H1 (cell line): ENCODE measurements around the gene LDHB. TPM values are rescaled to one million over a fixed set of nuclear protein-coding genes. Genes with fewer than 3 reads are reported as not detected.

Source experiments
- CTCF ChIA-PET: fragments of 300-600 bp; sonication (Branson Sonifier 250); formaldehyde crosslinking; loops from one replicate; lab custom pipeline; 2021; ENCODE audit not compliant: partially characterized antibody; lab: Charles Lee
- POLR2A ChIA-PET: fragments of 300-600 bp; sonication (Branson Sonifier 250); formaldehyde crosslinking; loops from one replicate; lab custom pipeline; 2021; ENCODE audit warnings: inconsistent platforms; ENCODE audit not compliant: partially characterized antibody; lab: Charles Lee
- DNase-seq, 2 experiments: peaks; one replicate each; pipeline versions ENCODE4 v3.0.0 to v3.0.0-alpha.2; 2010 to 2022; ENCODE audit warnings: low spot score in 2 of 2, low read depth in 1 of 2, mixed read lengths in 1 of 2
- FAIRE-seq: peaks from 2 replicates; lab custom pipeline; 2011; peaks lifted over from hg19 to GRCh38; lab: Jason Lieb, UNC
- H2AFZ ChIP-seq: 2 replicates; pipeline ENCODE4 v1.8.1; 2012; ENCODE audit warnings: low read length, inconsistent platforms
- H2AK5ac ChIP-seq: 2 replicates; pipeline ENCODE4 v1.6.1; 2013; ENCODE audit warnings: low read depth, low read length
- H2BK120ac ChIP-seq: replicated peaks from 2 replicates; pipeline ENCODE3; 2013; ENCODE audit warnings: low read depth, low read length, inconsistent platforms
- H2BK12ac ChIP-seq: 2 replicates; pipeline ENCODE4 v1.6.1; 2013; ENCODE audit warnings: low read depth, low read length
- H2BK15ac ChIP-seq: 2 replicates; pipeline ENCODE4 v1.6.1; 2013; ENCODE audit warnings: low read length
- H2BK20ac ChIP-seq: 2 replicates; pipeline ENCODE4 v1.6.1; 2013; ENCODE audit warnings: low read length
- H2BK5ac ChIP-seq: 2 replicates; pipeline ENCODE4 v1.6.1; 2013; ENCODE audit warnings: low read depth, low read length
- H3K14ac ChIP-seq: 2 replicates; pipeline ENCODE4 v1.6.1; 2013; ENCODE audit warnings: inconsistent platforms; ENCODE audit not compliant: insufficient read length
- H3K18ac ChIP-seq: 2 replicates; pipeline ENCODE4 v1.6.1; 2013; ENCODE audit warnings: low read length; ENCODE audit errors: extremely low read depth
- H3K23ac ChIP-seq: 2 replicates; pipeline ENCODE4 v1.6.1; 2013; ENCODE audit warnings: inconsistent platforms; ENCODE audit not compliant: insufficient read length
- H3K23me2 ChIP-seq: 2 replicates; pipeline ENCODE4 v1.6.1; 2013; ENCODE audit warnings: low read depth, low read length
- H3K27ac ChIP-seq: 2 replicates; pipeline ENCODE4 v1.6.1; 2011; ENCODE audit warnings: low read depth, low read length, inconsistent platforms
- H3K27me3 ChIP-seq, 4 experiments: replicated peaks in 1 of 4; 1 replicate in 1 of 4; 2 replicates in 3 of 4; pipeline versions ENCODE4 v1.6.1 to v1.8.1; 2011 to 2013; ENCODE audit warnings: low read length in 3 of 4, mild to moderate bottlenecking in 3 of 4, inconsistent platforms in 2 of 4, mixed read lengths in 2 of 4, moderate library complexity in 1 of 4; ENCODE audit not compliant: control insufficient read depth in 3 of 4, insufficient read depth in 3 of 4; ENCODE audit errors: extremely low read depth in 1 of 4
- H3K36me3 ChIP-seq, 4 experiments: 2 replicates each; pipeline versions ENCODE4 v1.6.1 to v1.8.1; 2011 to 2013; ENCODE audit warnings: mild to moderate bottlenecking in 4 of 4, low read length in 3 of 4, moderate library complexity in 2 of 4, control low read depth in 1 of 4, inconsistent platforms in 1 of 4; ENCODE audit not compliant: insufficient read depth in 4 of 4, control insufficient read depth in 2 of 4
- H3K4ac ChIP-seq: replicated peaks from 2 replicates; pipeline ENCODE3; 2013; ENCODE audit warnings: low read length, low read depth, mixed read lengths, inconsistent platforms; ENCODE audit not compliant: insufficient read length
- H3K4me1 ChIP-seq, 4 experiments: replicated peaks in 1 of 4; 1 replicate in 1 of 4; 2 replicates in 3 of 4; pipeline versions ENCODE4 v1.6.1 to v1.8.1; 2011 to 2013; ENCODE audit warnings: low read length in 3 of 4, inconsistent platforms in 2 of 4, mixed read lengths in 1 of 4; ENCODE audit not compliant: insufficient read depth in 4 of 4, control insufficient read depth in 3 of 4
- H3K4me2 ChIP-seq, 2 experiments: 2 replicates each; pipeline versions ENCODE4 v1.6.1 to v1.8.1; 2011 to 2013; ENCODE audit warnings: low read depth in 2 of 2, low read length in 2 of 2, control low read depth in 1 of 2, inconsistent platforms in 1 of 2, mild to moderate bottlenecking in 1 of 2; ENCODE audit not compliant: insufficient read depth in 1 of 2
- H3K4me3 ChIP-seq, 4 experiments: fragments of 200-600, 300-600 bp in 1 of 4; sonication (generic), shearing (Covaris generic), sonication (Bioruptor Twin) in 1 of 4; 2 replicates each; pipeline versions ENCODE4 v1.5.1 to v1.8.1; 2011 to 2016; ENCODE audit warnings: low read length in 4 of 4, low read depth in 3 of 4, control low read depth in 2 of 4, inconsistent platforms in 2 of 4, mild to moderate bottlenecking in 2 of 4, mixed read lengths in 1 of 4, moderate library complexity in 1 of 4; ENCODE audit not compliant: insufficient read depth in 2 of 4; ENCODE audit errors: extremely low read depth in 1 of 4
- H3K56ac ChIP-seq: replicated peaks from 2 replicates; pipeline ENCODE3; 2013; ENCODE audit warnings: low read depth, mild to moderate bottlenecking, mixed read lengths, low read length, inconsistent platforms; ENCODE audit not compliant: insufficient read length
- H3K79me1 ChIP-seq: 2 replicates; pipeline ENCODE4 v1.6.1; 2013; ENCODE audit warnings: low read depth, low read length, control low read depth
- H3K79me2 ChIP-seq, 2 experiments: 2 replicates each; pipeline versions ENCODE4 v1.6.1 to v1.8.1; 2012 to 2013; ENCODE audit warnings: low read length in 2 of 2, mild to moderate bottlenecking in 2 of 2, inconsistent platforms in 1 of 2; ENCODE audit not compliant: insufficient read depth in 2 of 2, control insufficient read depth in 1 of 2
- H3K9ac ChIP-seq, 4 experiments: replicated peaks in 1 of 4; 1 replicate in 1 of 4; 2 replicates in 3 of 4; pipeline versions ENCODE4 v1.6.1 to v1.8.1; 2011 to 2013; ENCODE audit warnings: low read depth in 3 of 4, low read length in 3 of 4, control low read depth in 2 of 4, mild to moderate bottlenecking in 2 of 4, moderate library complexity in 2 of 4, inconsistent platforms in 1 of 4; ENCODE audit errors: extremely low read depth in 1 of 4
- H3K9me3 ChIP-seq, 2 experiments: 2 replicates each; pipeline versions ENCODE4 v1.6.1 to v1.8.1; 2012 to 2013; ENCODE audit warnings: mild to moderate bottlenecking in 2 of 2, moderate library complexity in 2 of 2, control low read depth in 1 of 2, inconsistent platforms in 1 of 2, low read depth in 1 of 2, low read length in 1 of 2, mixed read lengths in 1 of 2; ENCODE audit not compliant: insufficient read depth in 2 of 2
- H4K20me1 ChIP-seq, 2 experiments: replicated peaks in 1 of 2; 2 replicates each; pipeline versions ENCODE3 to v1.8.1; 2011 to 2013; ENCODE audit warnings: inconsistent platforms in 2 of 2, low read length in 2 of 2, mild to moderate bottlenecking in 1 of 2; ENCODE audit not compliant: insufficient read depth in 2 of 2, control insufficient read depth in 1 of 2
- H4K5ac ChIP-seq: 2 replicates; pipeline ENCODE4 v1.6.1; 2013; ENCODE audit warnings: low read length, low read depth, mixed read lengths, inconsistent platforms; ENCODE audit not compliant: insufficient read length
- H4K8ac ChIP-seq: 2 replicates; pipeline ENCODE4 v1.8.0; 2013; ENCODE audit warnings: mild to moderate bottlenecking, moderate library complexity, low read length, inconsistent platforms; ENCODE audit not compliant: insufficient read depth; ENCODE audit errors: extremely low read depth
- H4K91ac ChIP-seq: replicated peaks from 2 replicates; pipeline ENCODE3; 2013; ENCODE audit warnings: low read length, mixed read lengths, inconsistent platforms; ENCODE audit not compliant: insufficient read length
- EGR1 ChIP-seq: IDR thresholded peaks from 2 replicates; pipeline ENCODE4 v1.6.1; 2011; ENCODE audit warnings: low read depth, low read length, borderline replicate concordance
- MAFK ChIP-seq: IDR thresholded peaks from 2 replicates; pipeline ENCODE4 v1.6.1; 2012; ENCODE audit warnings: low read depth, mild to moderate bottlenecking, improper control_type of control experiment, low read length
- POU5F1 ChIP-seq: IDR thresholded peaks from 2 replicates; pipeline ENCODE4 v1.6.1; 2011; ENCODE audit warnings: low read depth, mild to moderate bottlenecking, low read length, moderate library complexity
- SIRT6 ChIP-seq: IDR thresholded peaks from one replicate; pipeline ENCODE4 v1.7.1; 2012; ENCODE audit warnings: low read length, inconsistent platforms
- polyA plus RNA-seq, 7 experiments: library from polyadenylated mRNA; depleted of rRNA in 3 of 7; stranded (reverse) in 5 of 7; unstranded in 2 of 7; fragments of >200 nt in 5 of 7; fragments of 200-250 nt in 2 of 7; gene quantifications; 1 replicate in 5 of 7; 2 replicates in 1 of 7; 4 replicates in 1 of 7; pipeline versions ENCODE4 v1.2.1 to v1.2.3, GENCODE V29; 2011 to 2013; ENCODE audit warnings: missing spikeins in 2 of 7, mixed read lengths in 2 of 7
- total RNA-seq: library from RNA; stranded (reverse); fragmentation: NEBNext Ultra II Directional; extraction: Animal tissue kit (Norgen Biotek cat#: 25700); gene quantifications from 2 replicates; pipeline ENCODE4 v1.2.1, GENCODE V29; 2021

The LDHB gene
- total and polyA plus RNA-seq, 2 of the 8 experiments (the other 6 are each of a cell fraction or from before 2014, with no cell fraction given) = 1,177 to 1,781 TPM

DNA sequence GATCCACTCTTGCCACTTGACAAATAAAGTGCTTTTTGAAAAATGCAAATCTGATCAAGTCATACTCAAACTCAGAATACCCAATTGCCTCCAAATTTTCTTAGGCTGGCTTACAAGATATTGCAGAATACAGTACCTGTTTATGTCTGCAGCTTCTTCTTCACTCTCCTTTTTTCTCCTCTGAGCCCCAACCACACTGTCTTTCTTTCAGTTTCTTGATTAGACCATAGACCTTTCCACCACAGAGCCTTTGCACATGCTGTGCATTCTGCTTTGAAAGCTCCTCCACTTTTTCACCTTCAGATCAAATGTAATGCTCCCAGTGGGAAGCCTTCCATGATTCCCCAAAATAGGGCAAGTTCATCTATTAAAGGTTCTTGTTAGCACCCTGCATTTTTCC lies 39.1 kb downstream of the LDHB start:
- Histone ChIP-seq H2BK5ac (no peak overlapping the region), H2BK120ac (no peak overlapping the region), H2BK20ac (no peak overlapping the region), H3K14ac (no peak overlapping the region), H3K79me1 (no peaks in the 10 kb centered on the region), H4K8ac (no peak overlapping the region), H3K4me2 (no peak overlapping the region), H2AFZ (no peak overlapping the region), H4K5ac (no peak overlapping the region), H3K79me2 (no peaks in the 10 kb centered on the region), H3K4ac (no peak overlapping the region), H3K9ac (no peak overlapping the region), H3K23ac (no peak overlapping the region), H3K56ac (no peak overlapping the region), H3K36me3 (no peaks in the 10 kb centered on the region), H3K4me1 (no peaks in the 10 kb centered on the region), H2BK12ac (no peak overlapping the region), H3K27ac (no peak overlapping the region), H2BK15ac (no peak overlapping the region), H2AK5ac (no peak overlapping the region), H3K23me2 (no peaks in the 10 kb centered on the region), H3K18ac (no peak overlapping the region), H4K20me1 (no peaks in the 10 kb centered on the region), H3K27me3 (no peaks in the 10 kb centered on the region), H3K4me3 (no peak overlapping the region), H3K9me3 (no peaks in the 10 kb centered on the region), H4K91ac (no peak overlapping the region)
- no peak for FAIRE-seq
- TF ChIP-seq MAFK = no peak
- TF ChIP-seq SIRT6 = no peak
- TF ChIP-seq POU5F1 = no peak
- TF ChIP-seq EGR1 = no peak
- POLR2A ChIA-PET = no interaction called here
- CTCF ChIA-PET = interaction anchor here (0.6 kb wide), 1 partner anchor 1281 kb away, joined by 3 read pairs; no protein-coding TSS in a partner anchor
- no peak for DNase-seq
